Measurements from ENCODE around the gene PGAP2.

DNA sequence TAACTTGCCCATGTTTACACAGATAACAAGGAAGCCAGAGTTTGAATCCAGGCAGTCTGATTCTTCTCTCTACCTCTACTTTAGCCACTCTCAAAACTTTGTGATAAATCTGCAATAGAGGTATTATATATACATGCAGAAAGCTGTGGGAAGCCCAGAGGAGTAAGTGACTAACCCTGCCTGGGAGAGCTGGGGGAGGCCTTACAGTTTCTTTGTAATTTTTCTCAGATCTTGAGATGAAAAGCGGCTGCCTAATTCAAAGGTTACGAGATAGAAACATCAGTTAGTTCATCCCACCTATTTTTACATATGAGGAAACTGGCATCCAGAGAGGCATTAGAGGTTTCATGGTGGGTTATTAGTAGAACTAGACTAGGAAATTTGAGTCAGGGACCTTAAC is 52.0 kb downstream of the PGAP2 start:
- TF ChIP-seq, protein P1, sequence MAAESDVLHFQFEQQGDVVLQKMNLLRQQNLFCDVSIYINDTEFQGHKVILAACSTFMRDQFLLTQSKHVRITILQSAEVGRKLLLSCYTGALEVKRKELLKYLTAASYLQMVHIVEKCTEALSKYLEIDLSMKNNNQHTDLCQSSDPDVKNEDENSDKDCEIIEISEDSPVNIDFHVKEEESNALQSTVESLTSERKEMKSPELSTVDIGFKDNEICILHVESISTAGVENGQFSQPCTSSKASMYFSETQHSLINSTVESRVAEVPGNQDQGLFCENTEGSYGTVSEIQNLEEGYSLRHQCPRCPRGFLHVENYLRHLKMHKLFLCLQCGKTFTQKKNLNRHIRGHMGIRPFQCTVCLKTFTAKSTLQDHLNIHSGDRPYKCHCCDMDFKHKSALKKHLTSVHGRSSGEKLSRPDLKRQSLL (tag by site-specific recombination; IDR thresholded peaks at IDR 0.05) = no peak
- TF ChIP-seq, protein P2, sequence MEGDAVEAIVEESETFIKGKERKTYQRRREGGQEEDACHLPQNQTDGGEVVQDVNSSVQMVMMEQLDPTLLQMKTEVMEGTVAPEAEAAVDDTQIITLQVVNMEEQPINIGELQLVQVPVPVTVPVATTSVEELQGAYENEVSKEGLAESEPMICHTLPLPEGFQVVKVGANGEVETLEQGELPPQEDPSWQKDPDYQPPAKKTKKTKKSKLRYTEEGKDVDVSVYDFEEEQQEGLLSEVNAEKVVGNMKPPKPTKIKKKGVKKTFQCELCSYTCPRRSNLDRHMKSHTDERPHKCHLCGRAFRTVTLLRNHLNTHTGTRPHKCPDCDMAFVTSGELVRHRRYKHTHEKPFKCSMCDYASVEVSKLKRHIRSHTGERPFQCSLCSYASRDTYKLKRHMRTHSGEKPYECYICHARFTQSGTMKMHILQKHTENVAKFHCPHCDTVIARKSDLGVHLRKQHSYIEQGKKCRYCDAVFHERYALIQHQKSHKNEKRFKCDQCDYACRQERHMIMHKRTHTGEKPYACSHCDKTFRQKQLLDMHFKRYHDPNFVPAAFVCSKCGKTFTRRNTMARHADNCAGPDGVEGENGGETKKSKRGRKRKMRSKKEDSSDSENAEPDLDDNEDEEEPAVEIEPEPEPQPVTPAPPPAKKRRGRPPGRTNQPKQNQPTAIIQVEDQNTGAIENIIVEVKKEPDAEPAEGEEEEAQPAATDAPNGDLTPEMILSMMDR (tag by site-specific recombination; IDR thresholded peaks at IDR 0.05) = no peak
- TF ChIP-seq ZNF274 (IDR thresholded peaks at IDR 0.05; ENCODE audit: low read length) = no peak
- TF ChIP-seq ZNF274 (tag by site-specific recombination; IDR thresholded peaks at IDR 0.05; ENCODE audit: borderline replicate concordance) = no peak
- TF ChIP-seq ZNF239 (tag by site-specific recombination; IDR thresholded peaks at IDR 0.05) = no peak
- no peak for TF ChIP-seq SP2 (tag by site-specific recombination; IDR thresholded peaks at IDR 0.05)
- TF ChIP-seq, protein P3, sequence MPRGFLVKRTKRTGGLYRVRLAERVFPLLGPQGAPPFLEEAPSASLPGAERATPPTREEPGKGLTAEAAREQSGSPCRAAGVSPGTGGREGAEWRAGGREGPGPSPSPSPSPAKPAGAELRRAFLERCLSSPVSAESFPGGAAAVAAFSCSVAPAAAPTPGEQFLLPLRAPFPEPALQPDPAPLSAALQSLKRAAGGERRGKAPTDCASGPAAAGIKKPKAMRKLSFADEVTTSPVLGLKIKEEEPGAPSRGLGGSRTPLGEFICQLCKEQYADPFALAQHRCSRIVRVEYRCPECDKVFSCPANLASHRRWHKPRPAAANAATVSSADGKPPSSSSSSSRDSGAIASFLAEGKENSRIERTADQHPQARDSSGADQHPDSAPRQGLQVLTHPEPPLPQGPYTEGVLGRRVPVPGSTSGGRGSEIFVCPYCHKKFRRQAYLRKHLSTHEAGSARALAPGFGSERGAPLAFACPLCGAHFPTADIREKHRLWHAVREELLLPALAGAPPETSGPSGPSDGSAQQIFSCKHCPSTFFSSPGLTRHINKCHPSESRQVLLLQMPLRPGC (tag by site-specific recombination; IDR thresholded peaks at IDR 0.05) = no peak
- TF ChIP-seq, protein P4, sequence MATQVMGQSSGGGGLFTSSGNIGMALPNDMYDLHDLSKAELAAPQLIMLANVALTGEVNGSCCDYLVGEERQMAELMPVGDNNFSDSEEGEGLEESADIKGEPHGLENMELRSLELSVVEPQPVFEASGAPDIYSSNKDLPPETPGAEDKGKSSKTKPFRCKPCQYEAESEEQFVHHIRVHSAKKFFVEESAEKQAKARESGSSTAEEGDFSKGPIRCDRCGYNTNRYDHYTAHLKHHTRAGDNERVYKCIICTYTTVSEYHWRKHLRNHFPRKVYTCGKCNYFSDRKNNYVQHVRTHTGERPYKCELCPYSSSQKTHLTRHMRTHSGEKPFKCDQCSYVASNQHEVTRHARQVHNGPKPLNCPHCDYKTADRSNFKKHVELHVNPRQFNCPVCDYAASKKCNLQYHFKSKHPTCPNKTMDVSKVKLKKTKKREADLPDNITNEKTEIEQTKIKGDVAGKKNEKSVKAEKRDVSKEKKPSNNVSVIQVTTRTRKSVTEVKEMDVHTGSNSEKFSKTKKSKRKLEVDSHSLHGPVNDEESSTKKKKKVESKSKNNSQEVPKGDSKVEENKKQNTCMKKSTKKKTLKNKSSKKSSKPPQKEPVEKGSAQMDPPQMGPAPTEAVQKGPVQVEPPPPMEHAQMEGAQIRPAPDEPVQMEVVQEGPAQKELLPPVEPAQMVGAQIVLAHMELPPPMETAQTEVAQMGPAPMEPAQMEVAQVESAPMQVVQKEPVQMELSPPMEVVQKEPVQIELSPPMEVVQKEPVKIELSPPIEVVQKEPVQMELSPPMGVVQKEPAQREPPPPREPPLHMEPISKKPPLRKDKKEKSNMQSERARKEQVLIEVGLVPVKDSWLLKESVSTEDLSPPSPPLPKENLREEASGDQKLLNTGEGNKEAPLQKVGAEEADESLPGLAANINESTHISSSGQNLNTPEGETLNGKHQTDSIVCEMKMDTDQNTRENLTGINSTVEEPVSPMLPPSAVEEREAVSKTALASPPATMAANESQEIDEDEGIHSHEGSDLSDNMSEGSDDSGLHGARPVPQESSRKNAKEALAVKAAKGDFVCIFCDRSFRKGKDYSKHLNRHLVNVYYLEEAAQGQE (tag by site-specific recombination; IDR thresholded peaks at IDR 0.05) = no peak
- TF ChIP-seq SALL2 (tag by site-specific recombination; IDR thresholded peaks at IDR 0.05; ENCODE audit: borderline replicate concordance) = no peak
- TF ChIP-seq YY1 (tag by site-specific recombination; IDR thresholded peaks at IDR 0.05) = no peak
- TF ChIP-seq ZNF335 (tag by site-specific recombination; conservative IDR thresholded peaks at IDR 0.05) = no peak
- no peak for TF ChIP-seq REPIN1 (tag by site-specific recombination; IDR thresholded peaks at IDR 0.05; ENCODE audit: low read depth)
- TF ChIP-seq ZNF777 (tag by site-specific recombination; IDR thresholded peaks at IDR 0.05; ENCODE audit: borderline replicate concordance) = no peak
